ENCODE data around the gene NUP54.

The NUP54 gene

GRCh38 chr4:76105652-76106051, 42.5 kb downstream of the NUP54 start:
- H3K9ac ChIP-seq (ENCODE audit: low read depth, low read length): no peak overlapping the region
- H3K79me2 ChIP-seq (ENCODE audit: insufficient read depth, low read length): no peaks in the 10 kb centered on the region
- no peaks in the 10 kb centered on the region for H3K9me3 ChIP-seq (ENCODE audit: insufficient read depth, low read length, severe bottlenecking)
- H3K4me3 ChIP-seq (ENCODE audit: low read depth in 1 of 2, low read length in 2 of 2): no peak overlapping the region
- no peaks in the 10 kb centered on the region for H4K20me1 ChIP-seq (ENCODE audit: insufficient read depth, low read length)
- H3K27me3 ChIP-seq (ENCODE audit: insufficient read depth, low read length, poor library complexity): no peaks in the 10 kb centered on the region
- TF ChIP-seq EZH2 (IDR thresholded peaks at IDR 0.05; ENCODE audit: borderline replicate concordance, low read depth, low read length, severe bottlenecking): no peak
- no peak for TF ChIP-seq CTCF (IDR thresholded peaks at IDR 0.05; ENCODE audit: borderline replicate concordance, extremely low read depth, low read length, poor library complexity, severe bottlenecking)
- H3K4me2 ChIP-seq (ENCODE audit: insufficient read depth, low read length): no peak overlapping the region
- H3K36me3 ChIP-seq (ENCODE audit: insufficient read depth, low read length): no peaks in the 10 kb centered on the region
- ATAC-seq (ENCODE audit: insufficient read depth, low read depth) (no peak), DNase-seq (no peak)
- H2AFZ ChIP-seq (ENCODE audit: low read depth, low read length): no peak overlapping the region
- no peak overlapping the region for H3K27ac ChIP-seq (ENCODE audit: low read length)
- no peaks in the 10 kb centered on the region for H3K4me1 ChIP-seq (ENCODE audit: insufficient read depth, low read length)

GRCh38 chr4:76096076-76096475, 52.1 kb downstream of the NUP54 start:
- Histone ChIP-seq H3K36me3 (ENCODE audit: insufficient read depth, low read length) (no peaks in the 10 kb centered on the region), H3K27me3 (ENCODE audit: insufficient read depth, low read length, poor library complexity) (peaks cover 6% of the 10 kb centered on the region), H3K9me3 (ENCODE audit: insufficient read depth, low read length, severe bottlenecking) (no peaks in the 10 kb centered on the region), H2AFZ (ENCODE audit: low read depth, low read length) (no peak overlapping the region), H3K4me1 (ENCODE audit: insufficient read depth, low read length) (no peaks in the 10 kb centered on the region), H3K4me2 (ENCODE audit: insufficient read depth, low read length) (no peak overlapping the region), H4K20me1 (ENCODE audit: insufficient read depth, low read length) (no peaks in the 10 kb centered on the region), H3K27ac (ENCODE audit: low read length) (no peak overlapping the region), H3K9ac (ENCODE audit: low read depth, low read length) (no peak overlapping the region), H3K4me3 (ENCODE audit: low read depth in 1 of 2, low read length in 2 of 2) (no peak overlapping the region), H3K79me2 (ENCODE audit: insufficient read depth, low read length) (no peaks in the 10 kb centered on the region)
- TF ChIP-seq CTCF (IDR thresholded peaks at IDR 0.05; ENCODE audit: borderline replicate concordance, extremely low read depth, low read length, poor library complexity, severe bottlenecking) (no peak), EZH2 (IDR thresholded peaks at IDR 0.05; ENCODE audit: borderline replicate concordance, low read depth, low read length, severe bottlenecking) (no peak)
- DNase-seq (no peak), ATAC-seq (ENCODE audit: insufficient read depth, low read depth) (no peak)

GRCh38 chr4:76095568-76095967, 52.6 kb downstream of the NUP54 start:
- H3K4me2 ChIP-seq (ENCODE audit: insufficient read depth, low read length): no peak overlapping the region
- peaks cover 6% of the 10 kb centered on the region for H3K27me3 ChIP-seq (ENCODE audit: insufficient read depth, low read length, poor library complexity)
- H3K27ac ChIP-seq (ENCODE audit: low read length): no peak overlapping the region
- H4K20me1 ChIP-seq (ENCODE audit: insufficient read depth, low read length): no peaks in the 10 kb centered on the region
- TF ChIP-seq CTCF (IDR thresholded peaks at IDR 0.05; ENCODE audit: borderline replicate concordance, extremely low read depth, low read length, poor library complexity, severe bottlenecking) (no peak), EZH2 (IDR thresholded peaks at IDR 0.05; ENCODE audit: borderline replicate concordance, low read depth, low read length, severe bottlenecking) (no peak)
- no peak for ATAC-seq (ENCODE audit: insufficient read depth, low read depth)
- no peak overlapping the region for H2AFZ ChIP-seq (ENCODE audit: low read depth, low read length)
- H3K9ac ChIP-seq (ENCODE audit: low read depth, low read length): no peak overlapping the region
- no peak overlapping the region for H3K4me3 ChIP-seq (ENCODE audit: low read depth in 1 of 2, low read length in 2 of 2)
- DNase-seq: no peak
- no peaks in the 10 kb centered on the region for H3K79me2 ChIP-seq (ENCODE audit: insufficient read depth, low read length)
- no peaks in the 10 kb centered on the region for H3K36me3 ChIP-seq (ENCODE audit: insufficient read depth, low read length)
- H3K4me1 ChIP-seq (ENCODE audit: insufficient read depth, low read length): no peaks in the 10 kb centered on the region
- H3K9me3 ChIP-seq (ENCODE audit: insufficient read depth, low read length, severe bottlenecking): no peaks in the 10 kb centered on the region

GRCh38 chr4:76091052-76091451, 57.1 kb downstream of the NUP54 start:
- Histone ChIP-seq H3K4me3 (ENCODE audit: low read depth in 1 of 2, low read length in 2 of 2) (no peak overlapping the region), H3K4me1 (ENCODE audit: insufficient read depth, low read length) (no peaks in the 10 kb centered on the region), H4K20me1 (ENCODE audit: insufficient read depth, low read length) (no peaks in the 10 kb centered on the region), H3K79me2 (ENCODE audit: insufficient read depth, low read length) (no peaks in the 10 kb centered on the region), H2AFZ (ENCODE audit: low read depth, low read length) (no peak overlapping the region), H3K4me2 (ENCODE audit: insufficient read depth, low read length) (no peak overlapping the region), H3K9ac (ENCODE audit: low read depth, low read length) (no peak overlapping the region), H3K27ac (ENCODE audit: low read length) (no peak overlapping the region), H3K36me3 (ENCODE audit: insufficient read depth, low read length) (no peaks in the 10 kb centered on the region), H3K27me3 (ENCODE audit: insufficient read depth, low read length, poor library complexity) (peaks cover 6% of the 10 kb centered on the region), H3K9me3 (ENCODE audit: insufficient read depth, low read length, severe bottlenecking) (no peaks in the 10 kb centered on the region)
- DNase-seq (no peak), ATAC-seq (ENCODE audit: insufficient read depth, low read depth) (no peak)
- TF ChIP-seq EZH2 (IDR thresholded peaks at IDR 0.05; ENCODE audit: borderline replicate concordance, low read depth, low read length, severe bottlenecking) (no peak), CTCF (IDR thresholded peaks at IDR 0.05; ENCODE audit: borderline replicate concordance, extremely low read depth, low read length, poor library complexity, severe bottlenecking) (no peak)

Measured in DND-41 (cell line).